Daoy (cell line): Measurements from ENCODE around the gene CELF4. TPM values are rescaled to one million over a fixed set of nuclear protein-coding genes. Genes with fewer than 3 reads are reported as not detected.
A peak's percentile ranks its signal among the peaks of the same experiment; 100 is the strongest.

Experiments used
- DNase-seq: peaks from one replicate; pipeline ENCODE4 v3.0.0-alpha.2; 2015; ENCODE audit warnings: low read depth
- total RNA-seq: library from RNA; depleted of rRNA; stranded (reverse); fragments of >200 nt; shearing (Covaris generic); gene quantifications from 2 replicates; pipeline ENCODE4 v1.2.3, GENCODE V29; 2014

The CELF4 gene
- total RNA-seq, 1 experiment from 2014 or later = not detected

DNA sequence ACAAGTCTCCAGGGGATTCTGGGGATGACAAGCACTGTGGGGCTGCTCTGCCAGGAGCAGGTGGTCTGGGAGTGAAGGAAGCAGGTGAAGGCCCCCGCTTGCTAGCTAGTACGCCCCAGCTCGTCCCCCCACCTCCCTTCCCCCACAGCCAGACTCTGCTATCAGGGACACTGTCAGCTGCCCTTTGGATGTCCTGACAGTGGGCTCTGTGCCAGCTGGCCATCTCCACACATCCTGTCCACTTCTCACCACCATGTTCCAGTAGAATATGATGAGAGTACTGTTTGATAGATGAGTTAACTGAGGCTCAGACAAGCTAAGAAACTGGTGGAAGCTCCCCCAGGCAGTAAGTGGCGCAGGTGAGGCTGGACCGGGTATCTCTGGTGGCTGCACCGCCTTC is 276.2 kb downstream of the CELF4 start:
- DNase-seq = no peak

DNA sequence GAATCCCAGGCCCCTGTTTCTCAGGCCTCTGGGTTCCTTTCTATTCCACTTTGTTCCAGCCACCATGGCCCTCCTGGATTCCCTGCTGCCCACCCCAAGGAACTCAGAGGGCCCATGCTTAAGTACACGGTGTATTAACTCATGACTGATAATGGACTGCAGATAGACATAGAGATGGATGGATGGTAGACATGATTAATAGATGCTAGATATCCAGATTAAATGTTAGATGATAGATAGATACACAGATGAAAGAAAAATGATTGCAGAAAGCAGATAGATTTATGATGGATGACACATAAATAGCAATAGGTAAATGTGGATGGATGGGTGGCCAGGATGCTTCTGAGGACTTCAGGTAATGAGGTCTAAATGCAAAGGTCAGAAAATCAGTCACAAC is 278.0 kb downstream of the CELF4 start:
- DNase-seq = no peak

DNA sequence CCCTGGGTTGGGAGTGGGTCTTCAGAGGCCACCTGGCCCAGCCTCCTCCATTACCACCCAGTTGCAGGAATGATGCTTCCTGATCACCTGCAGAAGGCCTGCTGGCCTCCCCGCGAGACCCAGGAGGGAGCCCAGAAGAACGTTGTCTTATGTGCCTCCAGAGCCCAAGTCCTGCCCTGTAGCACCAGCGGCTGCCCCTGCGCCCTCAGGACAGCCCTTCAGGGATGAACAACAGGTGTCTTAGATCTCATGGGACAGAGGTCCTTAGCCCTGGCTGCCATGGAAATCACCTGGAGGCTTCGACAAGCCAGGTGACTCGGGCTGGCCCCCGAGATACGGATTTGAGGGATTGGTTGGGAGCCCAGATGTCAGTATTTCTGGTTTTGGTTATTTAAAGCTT is 278.8 kb downstream of the CELF4 start:
- DNase-seq = no peak

DNA sequence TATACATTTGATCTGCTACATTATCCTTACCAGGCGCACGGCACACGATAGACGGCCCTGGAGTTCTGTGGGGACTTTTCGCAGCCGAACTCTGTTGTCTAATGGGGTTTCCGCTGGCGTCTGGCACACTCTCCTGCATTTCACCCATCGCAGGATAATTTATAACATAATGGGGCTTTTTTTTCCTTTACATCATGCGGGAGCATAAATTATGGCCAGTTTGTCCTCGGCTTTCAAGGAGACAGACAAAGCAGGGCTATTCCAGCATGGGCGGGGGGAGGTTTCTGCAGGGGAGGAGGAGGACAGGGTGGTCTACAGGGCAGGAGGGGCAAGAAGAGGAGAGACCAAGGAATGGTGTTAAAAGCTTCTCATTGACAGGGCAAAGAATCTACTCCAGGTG is 279.8 kb downstream of the CELF4 start:
- no peak for DNase-seq

DNA sequence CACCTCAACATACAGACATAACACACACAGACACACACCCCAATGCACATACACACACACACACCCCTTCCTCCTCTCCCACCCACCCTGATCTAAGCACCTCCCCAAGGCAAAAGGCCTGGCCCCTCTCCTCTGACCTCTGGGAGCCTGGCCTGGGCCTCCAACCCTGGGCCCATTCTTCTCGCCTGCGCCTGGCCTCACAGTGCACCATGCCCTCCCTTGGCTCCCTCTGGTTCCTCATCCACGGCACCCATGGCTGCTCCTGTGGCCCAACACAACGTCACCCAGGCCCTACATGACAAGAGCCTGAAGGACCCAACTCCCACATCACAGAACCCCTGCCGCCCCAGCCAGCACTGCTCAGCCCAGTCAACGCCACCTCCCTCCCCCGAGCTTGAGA is 281.3 kb downstream of the CELF4 start:
- DNase-seq = no peak

DNA sequence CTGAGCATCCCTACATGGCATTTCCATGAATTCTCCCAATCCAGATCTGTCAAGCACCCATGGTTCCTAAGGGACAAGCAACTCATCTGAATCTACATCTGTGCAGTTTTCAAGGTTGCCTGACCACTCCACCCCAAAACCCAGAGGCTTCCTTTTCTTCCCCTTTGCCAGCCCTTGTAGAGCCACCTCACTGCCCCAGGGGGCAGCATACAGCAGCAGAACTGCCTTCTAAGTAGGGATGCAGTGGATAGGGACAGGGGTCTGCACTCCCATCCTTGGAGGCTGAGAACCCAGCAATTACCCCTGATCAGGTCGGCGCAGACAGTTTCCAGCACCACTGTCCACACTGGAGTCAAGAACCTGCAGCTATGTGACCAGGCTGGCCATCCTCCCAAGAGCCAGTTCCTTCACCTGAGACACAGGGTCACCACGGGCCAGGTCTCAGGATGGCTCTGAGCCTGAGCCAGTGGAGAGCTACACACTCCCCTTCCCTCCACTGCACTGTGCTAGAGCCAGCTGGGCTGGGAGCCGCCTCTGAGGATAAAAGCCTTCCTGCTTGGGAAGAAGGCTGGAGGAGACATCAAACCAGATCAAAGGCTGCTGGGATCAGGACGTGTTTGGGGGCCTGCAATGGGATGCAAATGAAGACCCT is 283.1 kb downstream of the CELF4 start:
- no peak for DNase-seq

DNA sequence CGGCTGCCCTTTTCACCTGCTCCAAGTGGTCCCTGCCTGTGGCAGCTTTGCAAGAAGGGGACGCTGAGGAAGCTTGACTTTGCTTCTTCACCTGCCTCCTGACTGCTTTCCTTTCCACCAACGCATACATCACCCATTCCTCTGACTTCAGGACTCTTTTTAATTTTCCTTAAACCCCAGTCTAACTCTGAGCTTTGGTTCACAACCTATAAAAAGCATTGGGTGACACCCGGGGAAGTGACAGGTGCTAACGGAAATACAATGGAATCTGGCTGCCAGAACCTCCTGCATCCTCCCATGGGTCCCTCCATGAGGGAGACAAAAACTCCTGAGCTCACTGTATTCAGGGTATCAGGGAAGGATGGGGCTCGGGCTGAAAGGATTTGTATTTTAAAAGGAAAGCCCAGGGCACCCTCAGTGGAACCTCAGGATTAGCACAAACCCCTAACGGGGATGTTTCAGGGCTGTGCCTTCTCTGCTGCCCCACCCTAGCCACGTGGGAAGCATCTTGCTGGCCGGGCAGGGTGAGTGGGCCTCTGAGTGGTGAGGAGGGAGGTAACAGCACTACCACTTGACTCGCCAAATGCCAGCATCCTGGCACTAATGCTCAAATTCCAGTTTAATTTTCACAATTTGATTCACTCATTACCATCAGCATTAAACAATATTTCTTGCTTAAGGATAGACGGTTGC is 284.8 kb downstream of the CELF4 start:
- DNase-seq = no peak

DNA sequence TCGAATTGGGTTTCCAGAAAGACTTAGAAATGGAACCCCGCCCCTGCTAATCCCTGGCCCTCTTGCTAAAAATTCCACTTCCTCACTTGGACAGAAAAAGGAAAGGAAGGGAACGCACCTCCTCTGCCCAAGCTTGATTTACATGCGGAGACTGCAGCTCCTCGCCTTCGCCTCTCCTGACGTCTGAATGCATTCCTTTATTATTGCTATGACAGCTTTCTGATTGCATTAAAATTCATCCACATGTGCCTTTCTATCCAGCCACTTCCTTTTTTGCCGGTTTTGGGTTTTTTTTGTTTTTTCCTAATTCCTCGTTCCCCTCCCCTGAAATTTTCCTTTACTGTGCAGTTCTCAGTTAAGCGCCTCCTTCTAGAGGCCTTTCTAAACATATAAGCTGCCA is 287.8 kb downstream of the CELF4 start:
- no peak for DNase-seq

DNA sequence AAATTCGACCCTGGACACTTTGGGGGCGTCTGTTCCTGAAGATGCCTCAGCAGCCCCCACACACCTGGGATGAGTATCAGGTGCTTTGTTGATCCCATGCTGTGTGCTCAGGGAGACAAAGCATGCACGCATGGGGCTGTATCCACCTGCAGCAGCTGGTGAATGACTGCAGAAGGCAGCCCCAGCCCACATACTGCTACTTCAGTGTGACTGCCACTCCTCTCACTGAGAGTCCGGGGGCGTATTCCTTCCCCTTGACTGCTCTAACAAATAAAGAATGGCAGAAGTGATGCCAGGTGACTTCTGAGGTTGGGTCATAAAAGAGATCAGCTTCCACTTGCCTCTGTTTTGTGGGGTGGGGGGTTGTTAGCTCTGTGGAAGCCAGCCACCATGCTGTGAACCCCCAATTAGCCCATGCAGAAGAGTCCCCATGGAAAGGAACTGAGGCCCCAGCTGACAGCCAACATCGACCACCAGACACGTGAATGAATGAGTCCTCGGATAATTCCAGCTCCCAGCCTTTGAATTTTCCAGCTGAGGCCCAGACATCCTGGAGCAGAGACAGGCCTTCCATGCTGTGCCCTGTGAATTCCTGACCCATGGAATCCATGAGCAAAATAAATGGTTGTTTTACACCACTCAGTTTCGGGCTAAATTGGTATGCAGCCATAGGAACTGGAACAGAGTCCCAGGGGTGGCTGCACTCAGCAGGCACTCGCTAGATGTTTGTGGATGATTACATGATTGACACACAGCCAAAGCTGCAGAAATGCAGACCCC is 289.3 kb downstream of the CELF4 start:
- no peak for DNase-seq

DNA sequence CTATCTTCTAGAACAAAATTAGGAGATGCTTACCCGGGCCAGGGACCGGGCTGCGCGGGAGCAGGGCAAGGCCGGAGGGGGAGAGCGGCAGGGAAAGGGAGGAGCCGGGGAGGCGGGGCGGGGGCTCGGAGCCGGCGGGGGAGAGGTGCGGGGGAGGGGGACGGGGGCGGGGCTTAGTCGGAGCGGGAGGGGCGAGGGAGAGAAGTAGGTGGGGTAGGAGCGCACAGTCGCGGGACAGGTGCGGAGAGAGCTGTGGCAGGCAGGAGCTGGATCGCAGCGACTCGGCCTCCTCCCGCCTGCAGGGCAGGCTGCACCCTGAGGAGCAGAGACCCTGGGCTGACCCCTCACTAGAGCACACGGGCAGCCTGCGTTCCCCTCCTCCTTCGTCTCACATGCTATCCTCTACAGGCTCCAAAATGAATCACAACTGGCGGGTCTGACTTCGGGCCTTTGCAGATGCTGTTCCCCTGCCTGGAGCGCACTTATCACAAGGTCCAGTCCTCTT is 290.3 kb downstream of the CELF4 start:
- no peak for DNase-seq

DNA sequence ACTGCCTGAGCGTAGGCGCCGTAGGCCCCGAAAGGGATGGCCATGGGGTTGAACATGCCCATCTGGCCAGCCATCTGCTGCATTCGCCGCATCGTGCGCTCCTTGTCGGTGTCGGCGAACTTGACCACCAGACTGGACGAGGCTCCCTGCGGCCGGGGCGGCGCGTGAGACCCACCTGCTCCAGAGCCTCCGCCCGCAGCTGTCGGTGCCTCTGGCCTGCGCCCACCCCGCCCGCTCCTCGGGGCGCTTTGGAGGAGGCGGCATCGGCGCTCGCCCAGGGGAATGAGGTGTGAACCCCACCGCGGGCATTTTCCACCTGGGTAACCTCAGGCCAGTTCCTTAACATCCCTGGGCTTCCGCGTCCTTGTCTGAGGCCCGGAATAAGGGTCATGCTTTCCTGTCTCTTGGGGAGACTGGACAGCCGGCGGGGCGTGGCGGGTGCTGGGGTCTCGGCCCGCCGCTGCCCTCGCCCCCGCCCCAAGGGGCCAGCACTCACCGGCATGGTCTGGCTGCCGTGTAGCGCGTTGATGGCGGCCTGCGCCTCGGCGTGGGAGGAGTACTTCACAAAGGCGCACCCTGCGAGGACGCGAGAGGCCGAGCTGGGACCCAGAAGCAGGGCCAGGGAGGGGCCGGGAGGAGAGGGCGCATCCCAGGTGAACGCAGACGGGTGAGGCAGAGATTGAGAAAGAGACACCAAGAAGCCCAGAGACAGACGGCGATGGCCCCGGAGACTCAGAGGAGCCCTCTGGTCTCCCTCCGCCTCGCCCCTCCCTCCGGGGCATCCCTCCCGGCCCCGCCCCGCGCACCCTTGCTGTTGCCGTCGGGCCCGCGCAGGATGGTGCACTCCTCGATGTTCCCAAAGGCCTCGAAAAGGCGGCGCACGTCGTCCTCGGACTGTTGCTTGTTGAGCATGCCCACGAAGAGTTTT is 291.0 kb downstream of the CELF4 start:
- no peak for DNase-seq

DNA sequence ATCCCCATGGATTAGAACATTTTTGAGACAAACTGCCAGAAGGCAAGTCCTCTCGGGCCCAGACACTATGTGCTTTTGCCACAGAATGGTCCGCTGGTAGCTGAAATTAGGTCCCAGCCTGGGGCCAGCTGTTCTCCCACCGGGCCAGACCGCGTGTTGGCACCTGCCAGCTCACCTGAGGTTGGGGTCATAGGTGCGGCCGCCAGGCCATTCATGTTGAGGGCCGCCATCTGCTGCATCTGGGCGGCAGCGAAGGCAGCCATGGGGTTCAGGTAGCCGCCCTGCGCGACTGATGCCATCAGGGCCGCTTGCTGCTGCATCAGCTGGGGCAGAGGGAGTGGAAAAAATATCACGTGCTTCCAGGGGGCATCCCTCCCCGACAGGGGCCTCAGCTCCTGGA is 292.8 kb downstream of the CELF4 start:
- DNase-seq = no peak

DNA sequence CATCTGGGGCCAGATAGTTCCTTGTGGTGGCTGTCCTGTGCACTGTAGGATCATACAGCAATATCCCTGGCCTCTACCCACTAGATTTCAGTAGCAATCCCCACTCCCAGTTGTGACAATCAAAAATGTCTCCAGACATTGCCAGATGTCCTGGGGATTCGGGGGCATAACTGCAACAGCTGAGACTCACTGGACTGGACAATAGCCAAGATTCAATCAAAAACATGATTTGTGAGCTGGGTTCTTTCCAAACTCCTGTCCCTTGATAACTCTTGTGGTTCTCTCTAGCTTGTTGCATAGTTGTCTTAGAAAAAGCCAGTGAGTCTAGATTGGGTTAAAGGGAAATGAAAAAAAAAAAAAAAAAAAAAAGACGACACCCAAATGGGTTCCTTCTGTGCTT is 293.4 kb downstream of the CELF4 start:
- DNase-seq = no peak

DNA sequence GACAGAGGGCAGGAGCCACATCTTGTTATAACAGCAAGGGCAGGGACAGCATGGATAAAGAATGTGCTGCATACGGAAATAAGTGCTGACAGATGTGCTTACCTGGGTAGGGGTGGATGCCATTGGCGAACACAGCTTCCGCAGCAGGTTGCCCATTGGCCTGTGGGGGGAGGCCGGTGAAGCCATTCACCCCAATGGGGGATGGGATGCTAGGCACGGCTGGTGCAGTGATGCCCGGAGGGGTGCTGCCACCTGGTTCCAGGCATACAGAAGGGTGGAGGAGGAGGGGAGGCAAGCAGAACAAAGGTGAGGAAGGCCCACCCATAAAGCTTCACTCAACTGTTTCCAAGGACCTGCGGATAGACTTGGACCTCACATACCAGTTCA is 294.9 kb downstream of the CELF4 start:
- DNase-seq = no peak

DNA sequence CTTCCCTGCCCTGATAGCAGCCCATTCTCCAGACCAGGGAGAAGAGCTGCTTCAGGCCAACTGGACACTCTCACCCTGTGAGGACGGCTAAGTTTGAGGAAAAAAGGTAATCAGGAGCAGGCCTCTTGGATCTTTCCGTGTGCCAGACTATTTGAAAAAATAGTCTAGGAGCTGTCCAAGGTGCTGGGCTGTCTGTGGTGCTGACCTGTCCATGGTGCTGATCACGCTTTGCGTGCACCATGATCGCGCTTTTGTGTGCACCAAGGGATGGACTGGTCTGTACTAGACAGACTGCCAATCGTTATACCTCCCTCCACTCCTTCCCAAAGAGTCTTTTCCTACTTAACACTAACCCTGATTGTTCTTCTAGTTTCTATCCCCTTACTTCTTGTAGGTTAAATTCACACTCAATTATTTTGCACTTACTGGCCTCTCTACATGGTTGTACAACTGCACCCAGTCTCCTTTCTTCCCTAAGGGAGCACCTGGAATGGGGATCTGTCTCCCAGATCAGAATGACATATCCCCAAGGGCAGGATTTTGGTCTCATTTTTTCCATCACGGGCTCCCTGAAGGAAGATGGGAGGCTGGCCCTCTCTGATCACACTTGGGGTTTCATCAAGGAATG is 295.4 kb downstream of the CELF4 start:
- peak; percentile 14 for DNase-seq

DNA sequence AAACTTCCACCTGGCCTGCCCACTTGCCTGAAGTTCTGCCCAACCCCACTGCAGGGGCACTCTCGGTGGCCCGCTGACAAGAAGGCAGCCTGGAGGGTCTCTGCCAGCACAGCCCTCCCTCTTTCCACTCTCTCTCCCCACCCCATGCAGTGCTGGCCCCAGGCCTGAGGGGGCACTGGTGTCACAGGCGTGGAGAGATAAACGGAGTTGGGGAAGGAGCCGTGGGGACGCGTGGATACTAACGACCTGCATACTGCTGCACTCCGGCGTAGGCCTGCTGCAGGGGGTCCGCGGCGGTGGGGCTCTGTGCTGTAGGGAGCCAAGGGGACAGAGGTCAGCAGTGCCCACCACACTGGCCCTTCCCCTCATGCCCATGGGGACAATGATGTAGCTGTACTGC is 299.3 kb downstream of the CELF4 start:
- DNase-seq = no peak

DNA sequence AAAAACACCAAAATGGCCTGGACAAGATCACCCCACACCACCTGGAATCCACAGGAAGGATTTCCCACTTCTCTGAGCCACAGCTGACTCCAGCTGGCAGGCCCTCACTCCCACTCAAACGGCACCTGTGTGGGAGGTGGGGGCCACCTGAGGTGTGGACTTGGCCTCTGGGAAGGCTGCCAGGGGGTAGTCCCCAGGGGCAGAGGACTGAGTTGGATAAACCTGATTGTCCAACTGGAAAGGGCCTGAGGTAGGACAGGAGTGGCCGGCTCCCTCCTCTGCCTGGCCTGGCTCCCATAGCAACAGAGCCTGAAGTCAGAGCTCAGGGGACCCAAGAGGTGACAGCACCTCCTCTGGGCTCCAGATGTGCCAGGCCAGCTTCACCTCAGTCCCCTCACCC is 300.2 kb downstream of the CELF4 start:
- no peak for DNase-seq

DNA sequence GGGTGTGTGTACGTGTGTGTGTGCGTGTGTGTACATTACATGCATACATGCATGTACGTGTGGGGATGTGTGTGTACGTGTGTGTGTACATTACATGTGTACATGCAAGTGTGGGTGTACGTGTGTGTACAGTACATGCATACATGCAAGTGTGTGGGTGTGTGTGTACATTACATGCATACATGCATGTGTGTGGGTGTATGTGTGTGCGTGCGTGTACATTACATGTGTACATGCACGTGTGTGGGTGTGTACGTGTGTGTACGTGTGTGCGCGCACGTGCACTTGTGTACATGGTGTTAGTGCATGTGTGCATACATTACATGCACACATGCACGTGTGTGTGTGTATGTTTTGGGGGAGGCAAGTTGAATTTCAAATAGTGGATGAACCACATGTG is 300.6 kb downstream of the CELF4 start:
- DNase-seq = no peak

DNA sequence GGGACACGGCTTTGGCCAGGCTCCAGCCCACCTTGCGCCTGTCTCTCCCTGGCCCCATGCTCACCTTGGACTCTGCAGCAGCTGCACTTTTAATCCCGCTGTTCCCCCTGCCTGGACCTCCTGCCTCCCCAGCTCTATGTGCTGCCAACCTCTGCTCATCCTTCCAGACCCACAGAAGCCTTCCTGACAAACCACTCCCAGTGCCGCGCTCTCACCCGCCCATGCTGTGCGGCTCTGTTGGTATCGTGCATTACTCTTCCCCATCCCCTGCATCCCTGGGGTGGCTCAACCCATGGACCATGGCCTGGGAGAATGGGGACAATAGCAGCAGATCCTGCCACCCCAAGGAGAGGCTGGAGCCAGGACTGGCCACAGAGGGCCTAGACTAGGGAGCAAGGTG is 303.6 kb downstream of the CELF4 start:
- no peak for DNase-seq

DNA sequence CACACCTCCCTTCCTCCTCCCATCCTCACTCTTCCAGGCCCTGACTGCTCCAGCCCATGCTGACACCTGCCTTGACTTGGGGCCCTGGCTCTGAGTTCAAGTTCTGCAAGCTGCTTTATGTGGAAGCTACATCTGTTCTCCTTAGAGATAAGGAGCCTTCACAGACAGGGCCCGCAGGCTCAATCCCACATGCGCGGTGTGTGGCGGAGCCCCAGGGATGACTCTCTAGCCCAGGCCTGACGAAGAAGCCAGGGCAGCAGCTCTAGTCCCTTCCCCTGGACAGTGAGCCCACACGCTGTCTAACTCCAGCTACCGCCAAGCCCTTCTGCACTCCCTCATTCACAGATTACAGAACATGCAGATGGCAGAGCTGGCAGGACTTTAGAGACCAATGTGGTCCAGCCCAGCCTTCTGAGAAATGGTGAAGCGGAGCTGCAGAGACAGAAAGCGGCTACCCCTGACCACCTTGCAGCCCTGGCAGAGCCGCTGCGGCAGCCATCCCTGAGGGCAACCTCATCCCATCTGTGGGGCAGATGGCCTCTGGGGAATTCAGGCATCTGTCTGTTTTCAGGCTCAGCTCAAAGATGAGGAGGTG is 304.3 kb downstream of the CELF4 start:
- DNase-seq = no peak
